Ishikawa (cell line): ENCODE data around the gene ETV3L.

Experiments
- CEBPB ChIP-seq: IDR thresholded peaks from 2 replicates; pipeline ENCODE4 v1.6.1; 2012
- CREB1 ChIP-seq: IDR thresholded peaks from 2 replicates; pipeline ENCODE4 v1.6.1; 2012; ENCODE audit warnings: low read depth
- EGR1 ChIP-seq: IDR thresholded peaks from 2 replicates; pipeline ENCODE4 v1.6.1; 2012
- EP300 ChIP-seq: IDR thresholded peaks from 2 replicates; pipeline ENCODE4 v1.6.1; 2012; ENCODE audit warnings: borderline replicate concordance
- FOXM1 ChIP-seq: IDR thresholded peaks from 2 replicates; pipeline ENCODE4 v1.6.1; 2012; ENCODE audit warnings: low read depth, borderline replicate concordance
- MAX ChIP-seq: IDR thresholded peaks from 2 replicates; pipeline ENCODE4 v1.6.1; 2012
- NFIC ChIP-seq: IDR thresholded peaks from 2 replicates; pipeline ENCODE4 v1.6.1; 2012
- RAD21 ChIP-seq: IDR thresholded peaks from 2 replicates; pipeline ENCODE4 v1.6.1; 2012; ENCODE audit warnings: low read depth
- REST ChIP-seq: IDR thresholded peaks from 2 replicates; pipeline ENCODE4 v1.6.1; 2012; ENCODE audit warnings: low read depth, mild to moderate bottlenecking
- TAF1 ChIP-seq: IDR thresholded peaks from 2 replicates; pipeline ENCODE4 v1.6.1; 2012; ENCODE audit warnings: low read depth, mild to moderate bottlenecking
- TCF12 ChIP-seq: IDR thresholded peaks from 2 replicates; pipeline ENCODE4 v1.6.1; 2012; ENCODE audit warnings: low read depth
- TEAD4 ChIP-seq: IDR thresholded peaks from 2 replicates; pipeline ENCODE4 v1.6.1; 2012
- USF1 ChIP-seq: IDR thresholded peaks from 2 replicates; pipeline ENCODE4 v1.6.1; 2012
- YY1 ChIP-seq: IDR thresholded peaks from 2 replicates; pipeline ENCODE4 v1.6.1; 2012; ENCODE audit warnings: low read depth
- ZBTB7A ChIP-seq: IDR thresholded peaks from 2 replicates; pipeline ENCODE4 v1.6.1; 2012; ENCODE audit warnings: low read depth

The ETV3L gene

GRCh38 chr1:157139052-157139715 lies 39.6 kb upstream of the ETV3L start:
- TF ChIP-seq FOXM1 (no peak), USF1 (no peak), ZBTB7A (no peak), TCF12 (no peak), NFIC (no peak), YY1 (no peak), CREB1 (no peak), EP300 (no peak), CEBPB (no peak), MAX (no peak), REST (no peak), EGR1 (no peak), TAF1 (no peak), TEAD4 (no peak), RAD21 (no peak)

GRCh38 chr1:157138220-157139051 lies 38.8 kb upstream of the ETV3L start, which contains the start of gene ETV3:
TSS of gene ETV3 (minus strand) at chr1:157138395. CDS start at chr1:157136352, 2,043 bp downstream.
- peak; percentile 53; the same call in 1 of the 2 replicates for TF ChIP-seq EGR1
- peak; percentile 65 for TF ChIP-seq TAF1
- no peak for TF ChIP-seq FOXM1
- TF ChIP-seq TEAD4: 0 out of 2 replicates have a peak, but pooled peaks have one; percentile 1
- TF ChIP-seq ZBTB7A: peak; percentile 92
- TF ChIP-seq TCF12: peak; percentile 63; the same call in 1 of the 2 replicates
- no peak for TF ChIP-seq EP300
- no peak for TF ChIP-seq CEBPB
- TF ChIP-seq YY1: no peak
- TF ChIP-seq MAX: peak; percentile 78
- no peak for TF ChIP-seq NFIC
- 0 out of 2 replicates have a peak, but pooled peaks have one; percentile 19 for TF ChIP-seq USF1
- no peak for TF ChIP-seq RAD21
- peak; percentile 83 for TF ChIP-seq CREB1
- no peak for TF ChIP-seq REST

GRCh38 chr1:157137408-157138219 lies 38.0 kb upstream of the ETV3L start:
- TF ChIP-seq MAX (no peak), ZBTB7A (no peak), TEAD4 (no peak), CREB1 (no peak), EP300 (no peak), REST (no peak), TCF12 (no peak), TAF1 (no peak), NFIC (no peak), YY1 (no peak), EGR1 (no peak)
